ENCODE data around the gene DCAF12.

The DCAF12 gene

GRCh38 chr9:34158362-34158869, 31.9 kb upstream of the DCAF12 start (continued):
- peak; percentile 57; the same call in 1 of the 2 replicates for TF ChIP-seq ZNF362 (tag by site-specific recombination; IDR thresholded peaks at IDR 0.05)
- no peak for TF ChIP-seq OSR2 (tag by site-specific recombination; IDR thresholded peaks at IDR 0.05)
- TF ChIP-seq ZIC2 (tag by site-specific recombination; IDR thresholded peaks at IDR 0.05), result no peak
- no peak for TF ChIP-seq TCF7L2 (IDR thresholded peaks at IDR 0.05; ENCODE audit: borderline replicate concordance, low read depth, low read length)
- TF ChIP-seq KLF9 (tag by site-specific recombination; IDR thresholded peaks at IDR 0.05; ENCODE audit: low read depth), result peak; percentile 58; the same call in 1 of the 2 replicates
- peak; percentile 88 for TF ChIP-seq GLIS1 (tag by site-specific recombination; IDR thresholded peaks at IDR 0.05)
- peak; percentile 61 for TF ChIP-seq KLF10 (tag by site-specific recombination; IDR thresholded peaks at IDR 0.05)
- TF ChIP-seq BCL11A (tag by site-specific recombination; IDR thresholded peaks at IDR 0.05; ENCODE audit: low read depth), result peak; percentile 32; the same call in 1 of the 2 replicates
- peak; percentile 63 for TF ChIP-seq ZEB2 (tag by site-specific recombination; IDR thresholded peaks at IDR 0.05)
- no peak for TF ChIP-seq ZNF391 (tag by site-specific recombination; IDR thresholded peaks at IDR 0.05; ENCODE audit: borderline replicate concordance, low read depth)
- TF ChIP-seq PRDM1 (tag by site-specific recombination; IDR thresholded peaks at IDR 0.05), result peak; percentile 73
- TF ChIP-seq ZNF274 (IDR thresholded peaks at IDR 0.05; ENCODE audit: low read length), result no peak
- TF ChIP-seq ZNF274 (tag by site-specific recombination; IDR thresholded peaks at IDR 0.05; ENCODE audit: borderline replicate concordance), result no peak
- TF ChIP-seq ZXDB (tag by site-specific recombination; IDR thresholded peaks at IDR 0.05), result peak; percentile 49; the same call in 1 of the 2 replicates
- TF ChIP-seq ZNF184 (tag by site-specific recombination; IDR thresholded peaks at IDR 0.05), result 0 out of 2 replicates have a peak, but pooled peaks have one; percentile 16
- TF ChIP-seq ZNF10 (tag by site-specific recombination; IDR thresholded peaks at IDR 0.05), result no peak
- TF ChIP-seq PRDM10 (tag by site-specific recombination; IDR thresholded peaks at IDR 0.05), result peak; percentile 70
- 0 out of 2 replicates have a peak, but pooled peaks have one; percentile 12 for TF ChIP-seq ZNF623 (tag by site-specific recombination; IDR thresholded peaks at IDR 0.05)
- TF ChIP-seq ZNF398 (tag by site-specific recombination; IDR thresholded peaks at IDR 0.05), result peak; percentile 74
- peak; percentile 96 for TF ChIP-seq SP7 (tag by site-specific recombination; IDR thresholded peaks at IDR 0.05)
- TF ChIP-seq ZNF629 (tag by site-specific recombination; IDR thresholded peaks at IDR 0.05), result peak; percentile 74
- no peak for TF ChIP-seq ZBTB6 (tag by site-specific recombination; IDR thresholded peaks at IDR 0.05)
- TF ChIP-seq ZNF600 (tag by site-specific recombination; IDR thresholded peaks at IDR 0.05), result peak; percentile 97
- peak; percentile 28; the same call in 1 of the 2 replicates for TF ChIP-seq ZNF639 (tag by site-specific recombination; IDR thresholded peaks at IDR 0.05)
- no peak for TF ChIP-seq HOXD13 (CRISPR knock-in tag; IDR thresholded peaks at IDR 0.05; ENCODE audit: borderline replicate concordance)
- TF ChIP-seq ZNF837 (tag by site-specific recombination; IDR thresholded peaks at IDR 0.05), result no peak
- peak; percentile 66 for TF ChIP-seq ZBTB17 (tag by site-specific recombination; IDR thresholded peaks at IDR 0.05)
- TF ChIP-seq ZNF24 (tag by site-specific recombination; IDR thresholded peaks at IDR 0.05), result 0 out of 2 replicates have a peak, but pooled peaks have one; percentile 46
- TF ChIP-seq ZNF660 (tag by site-specific recombination; IDR thresholded peaks at IDR 0.05), result peak; percentile 90
- peak; percentile 74 for TF ChIP-seq INSM2 (tag by site-specific recombination; IDR thresholded peaks at IDR 0.05)
- no peak for TF ChIP-seq SETDB1 (IDR thresholded peaks at IDR 0.05; ENCODE audit: insufficient read length, low read length)
